ENCODE measurements around the gene PCNX4. TPM values are rescaled to one million over a fixed set of nuclear protein-coding genes. Genes with fewer than 3 reads are reported as not detected.

PCNX4 gene
- total RNA-seq, 1 experiment from 2014 or later = 65.1 TPM

GRCh38 chr14:60178164-60178563, 86.4 kb downstream of the PCNX4 start:
- Histone ChIP-seq H2AFZ (no peak overlapping the region), H3K79me2 (ENCODE audit: low read depth) (no peaks in the 10 kb centered on the region), H3K4me2 (no peak overlapping the region), H4K20me1 (ENCODE audit: insufficient read depth) (no peaks in the 10 kb centered on the region), H3F3A (ENCODE audit: insufficient read depth, low read depth) (peaks cover 18% of the 10 kb centered on the region; the same call in 1 of the 2 replicates), H3K9me3 (ENCODE audit: insufficient read depth, low read depth) (peaks cover 6% of the 10 kb centered on the region), H3K27ac (no peak overlapping the region), H3K4me3 (no peak overlapping the region), H3K9me2 (ENCODE audit: insufficient read depth) (no peaks in the 10 kb centered on the region), H3K36me3 (ENCODE audit: low read depth) (no peaks in the 10 kb centered on the region), H3K27me3 (ENCODE audit: insufficient read depth, low read depth) (no peaks in the 10 kb centered on the region), H3K4me1 (replicated peaks; ENCODE audit: insufficient read depth) (peaks cover 22% of the 10 kb centered on the region)
- intact Hi-C loops (cut with micrococcal nuclease; ENCODE audit: unreplicated experiment) = no loop called here
- no TSS peak for BruUV-seq (replicated peaks)
- no peak for TF ChIP-seq EZH2 (IDR thresholded peaks at IDR 0.05; ENCODE audit: low read depth)
- TF ChIP-seq, protein P1, sequence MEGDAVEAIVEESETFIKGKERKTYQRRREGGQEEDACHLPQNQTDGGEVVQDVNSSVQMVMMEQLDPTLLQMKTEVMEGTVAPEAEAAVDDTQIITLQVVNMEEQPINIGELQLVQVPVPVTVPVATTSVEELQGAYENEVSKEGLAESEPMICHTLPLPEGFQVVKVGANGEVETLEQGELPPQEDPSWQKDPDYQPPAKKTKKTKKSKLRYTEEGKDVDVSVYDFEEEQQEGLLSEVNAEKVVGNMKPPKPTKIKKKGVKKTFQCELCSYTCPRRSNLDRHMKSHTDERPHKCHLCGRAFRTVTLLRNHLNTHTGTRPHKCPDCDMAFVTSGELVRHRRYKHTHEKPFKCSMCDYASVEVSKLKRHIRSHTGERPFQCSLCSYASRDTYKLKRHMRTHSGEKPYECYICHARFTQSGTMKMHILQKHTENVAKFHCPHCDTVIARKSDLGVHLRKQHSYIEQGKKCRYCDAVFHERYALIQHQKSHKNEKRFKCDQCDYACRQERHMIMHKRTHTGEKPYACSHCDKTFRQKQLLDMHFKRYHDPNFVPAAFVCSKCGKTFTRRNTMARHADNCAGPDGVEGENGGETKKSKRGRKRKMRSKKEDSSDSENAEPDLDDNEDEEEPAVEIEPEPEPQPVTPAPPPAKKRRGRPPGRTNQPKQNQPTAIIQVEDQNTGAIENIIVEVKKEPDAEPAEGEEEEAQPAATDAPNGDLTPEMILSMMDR (conservative IDR thresholded peaks at IDR 0.05) = no peak
- no peak for DNase-seq
- ChIA-PET CTCF (no interaction called here), POLR2A (ENCODE audit: unreplicated experiment) (no interaction called here)

GRCh38 chr14:60178820-60179219, 87.1 kb downstream of the PCNX4 start:
- Histone ChIP-seq H3K79me2 (ENCODE audit: low read depth) (no peaks in the 10 kb centered on the region), H3K27me3 (ENCODE audit: insufficient read depth, low read depth) (no peaks in the 10 kb centered on the region), H3K4me3 (no peak overlapping the region), H3K4me1 (replicated peaks; ENCODE audit: insufficient read depth) (peaks cover 27% of the 10 kb centered on the region), H3K36me3 (ENCODE audit: low read depth) (no peaks in the 10 kb centered on the region), H3F3A (ENCODE audit: insufficient read depth, low read depth) (peaks cover 18% of the 10 kb centered on the region; the same call in 1 of the 2 replicates), H3K4me2 (no peak overlapping the region), H3K27ac (no peak overlapping the region), H3K9me2 (ENCODE audit: insufficient read depth) (no peaks in the 10 kb centered on the region), H2AFZ (no peak overlapping the region), H4K20me1 (ENCODE audit: insufficient read depth) (no peaks in the 10 kb centered on the region), H3K9me3 (ENCODE audit: insufficient read depth, low read depth) (peaks cover 6% of the 10 kb centered on the region)
- ChIA-PET POLR2A (ENCODE audit: unreplicated experiment) (no interaction called here), CTCF (no interaction called here)
- no peak for DNase-seq
- TF ChIP-seq EZH2 (IDR thresholded peaks at IDR 0.05; ENCODE audit: low read depth) = no peak
- TF ChIP-seq, protein P1 (conservative IDR thresholded peaks at IDR 0.05) = no peak
- intact Hi-C loops (cut with micrococcal nuclease; ENCODE audit: unreplicated experiment) = no loop called here
- no TSS peak for BruUV-seq (replicated peaks)

- Histone ChIP-seq H3K9me2 (ENCODE audit: insufficient read depth) (no peaks in the 10 kb centered on the region), H3K79me2 (ENCODE audit: low read depth) (no peaks in the 10 kb centered on the region), H3K36me3 (ENCODE audit: low read depth) (no peaks in the 10 kb centered on the region), H3K4me3 (no peak overlapping the region), H3K27ac (no peak overlapping the region), H3F3A (ENCODE audit: insufficient read depth, low read depth) (peaks cover 18% of the 10 kb centered on the region; the same call in 1 of the 2 replicates), H2AFZ (no peak overlapping the region), H3K4me1 (replicated peaks; ENCODE audit: insufficient read depth) (peaks cover 25% of the 10 kb centered on the region), H3K27me3 (ENCODE audit: insufficient read depth, low read depth) (no peaks in the 10 kb centered on the region), H3K4me2 (no peak overlapping the region), H3K9me3 (ENCODE audit: insufficient read depth, low read depth) (peaks cover 6% of the 10 kb centered on the region), H4K20me1 (ENCODE audit: insufficient read depth) (no peaks in the 10 kb centered on the region)
- ChIA-PET CTCF (no interaction called here), POLR2A (ENCODE audit: unreplicated experiment) (interaction anchor here (0.6 kb wide), 1 partner anchor 110 kb away, joined by 4 read pairs; no protein-coding TSS in a partner anchor)
- TF ChIP-seq, protein P1 (conservative IDR thresholded peaks at IDR 0.05) = no peak
- TF ChIP-seq EZH2 (IDR thresholded peaks at IDR 0.05; ENCODE audit: low read depth) = no peak
- intact Hi-C loops (cut with micrococcal nuclease; ENCODE audit: unreplicated experiment) = no loop called here
- no peak for DNase-seq
- no TSS peak for BruUV-seq (replicated peaks)
Observed at GRCh38 chr14:60179431-60179869, 87.7 kb downstream of the PCNX4 start.

All from PC-9 (cell line).